K562 (cell line): ENCODE results near the gene MLX. TPM values are rescaled to one million over a fixed set of nuclear protein-coding genes. Genes with fewer than 3 reads are reported as not detected.

Experiments
- ARID3A ChIP-seq: IDR thresholded peaks from 2 replicates; pipeline ENCODE4 v1.6.1; 2012; ENCODE audit warnings: low read depth, low read length, improper control_type of control experiment, borderline replicate concordance
- CBX1 ChIP-seq: sonication (generic); IDR thresholded peaks from 2 replicates; pipeline ENCODE4 v1.6.1; 2016; ENCODE audit warnings: antibody characterized with exemption, low read depth, mild to moderate bottlenecking
- CREB3 ChIP-seq: fragments of 450-650 bp; conservative IDR thresholded peaks from 2 replicates; pipeline ENCODE4 v1.6.1; 2016; ENCODE audit warnings: missing genetic modification characterization, low read depth, mild to moderate bottlenecking, missing compliant biosample characterization, moderate library complexity
- DEAF1 ChIP-seq: fragments of 450-650 bp; formaldehyde crosslinking; IDR thresholded peaks from 2 replicates; pipeline ENCODE4 v1.4.0; 2020; ENCODE audit warnings: mild to moderate bottlenecking, moderate library complexity
- DIDO1 ChIP-seq: fragments of 450-650 bp; IDR thresholded peaks from 2 replicates; pipeline ENCODE4 v1.6.1; 2016; ENCODE audit warnings: low read depth, missing biosample characterization, missing genetic modification characterization
- GATAD2B ChIP-seq: fragments of 450-650 bp; IDR thresholded peaks from 2 replicates; pipeline ENCODE4 v1.6.1; 2017; ENCODE audit warnings: mild to moderate bottlenecking, borderline replicate concordance
- HES1 ChIP-seq: fragments of 450-650 bp; IDR thresholded peaks from 2 replicates; pipeline ENCODE4 v1.6.1; 2016; ENCODE audit warnings: low read depth, mild to moderate bottlenecking, moderate library complexity
- MEF2A ChIP-seq: IDR thresholded peaks from 2 replicates; pipeline ENCODE4 v1.6.1; 2011; ENCODE audit warnings: low read depth, mild to moderate bottlenecking, low read length, moderate library complexity; ENCODE audit not compliant: control insufficient read depth
- PURB ChIP-seq: sonication (generic); formaldehyde crosslinking; IDR thresholded peaks from 2 replicates; pipeline ENCODE4 v1.9.0; 2021; ENCODE audit warnings: low read depth, mild to moderate bottlenecking, missing genetic modification reagents
- SMAD3 ChIP-seq: fragments of 450-650 bp; formaldehyde crosslinking; conservative IDR thresholded peaks from 2 replicates; pipeline ENCODE4 v1.4.0; 2020; ENCODE audit warnings: mild to moderate bottlenecking
- SRSF9 ChIP-seq: fragments of 200-400 bp; formaldehyde crosslinking; IDR thresholded peaks from 2 replicates; pipeline ENCODE4 v1.6.1; 2017; ENCODE audit warnings: low read depth, low read length, borderline replicate concordance
- TAF1 ChIP-seq: IDR thresholded peaks from 2 replicates; pipeline ENCODE4 v1.6.1; 2011; ENCODE audit warnings: mild to moderate bottlenecking, low read length, moderate library complexity; ENCODE audit not compliant: insufficient read depth, control insufficient read depth, severe bottlenecking; ENCODE audit errors: extremely low read depth
- TCF7 ChIP-seq: sonication (generic); IDR thresholded peaks from 2 replicates; pipeline ENCODE4 v1.6.1; 2016; ENCODE audit warnings: antibody characterized with exemption, borderline replicate concordance
- XRCC3 ChIP-seq: fragments of 450-650 bp; IDR thresholded peaks from 2 replicates; pipeline ENCODE4 v1.6.1; 2017; ENCODE audit warnings: mild to moderate bottlenecking, moderate library complexity
- ZNF197 ChIP-seq: fragments of 200-800 bp; sonication (Bioruptor generic); IDR thresholded peaks from 2 replicates; pipeline ENCODE4 v1.6.1; 2016; ENCODE audit warnings: low read depth, missing genetic modification characterization, missing compliant biosample characterization
- ZNF384 ChIP-seq: IDR thresholded peaks from 2 replicates; pipeline ENCODE4 v1.6.1; 2012; ENCODE audit warnings: low read depth, low read length, improper control_type of control experiment
- ZNF449 ChIP-seq: fragments of 250-450 bp; sonication (Bioruptor Pico); IDR thresholded peaks from 2 replicates; pipeline ENCODE4 v1.8.0; 2022; ENCODE audit warnings: moderate library complexity, mild to moderate bottlenecking, inconsistent platforms
- ZNF785 ChIP-seq: fragments of 250-450 bp; sonication (Bioruptor Pico); IDR thresholded peaks from 2 replicates; pipeline ENCODE4 v1.4.0; 2020; ENCODE audit warnings: mild to moderate bottlenecking
- polyA plus RNA-seq, 8 experiments: library from polyadenylated mRNA; depleted of rRNA in 4 of 8; stranded (reverse) in 5 of 8; unstranded in 3 of 8; fragments of >200 nt; fragmentation: Nextera tagmentation in 2 of 8; fragmentation: Illumina TruSeq in 1 of 8; extraction: Ambion mirVana in 2 of 8; extraction: Trizol in 1 of 8; gene quantifications; 2 replicates each; pipeline versions ENCODE4 v1.2.1 to v1.2.3, GENCODE V29; 2011 to 2014; ENCODE audit warnings: inconsistent platforms in 1 of 8, missing spikeins in 1 of 8
- total RNA-seq, 7 experiments: library from RNA; depleted of rRNA in 6 of 7; stranded (reverse); fragments of >200 nt in 6 of 7; fragmentation: Illumina TruSeq in 2 of 7; extraction: Trizol in 2 of 7; gene quantifications; 2 replicates each; pipeline versions ENCODE4 v1.2.1 to v1.2.3, GENCODE V29; 2011 to 2021; ENCODE audit warnings: low replicate concordance in 1 of 7

Gene MLX
- total and polyA plus RNA-seq, 9 of the 15 experiments (the other 6 are each of a cell fraction or from before 2014, with no cell fraction given): 42.9 to 100 (median 58.9) TPM

- no peak for TF ChIP-seq ZNF449 (CRISPR knock-in tag)
- TF ChIP-seq ZNF384: 0 out of 2 replicates have a peak, but pooled peaks have one; percentile 14
- TF ChIP-seq SMAD3: no peak
- TF ChIP-seq MEF2A: no peak
- TF ChIP-seq HES1: no peak; the same call in 1 of the 2 replicates
- TF ChIP-seq GATAD2B: no peak
- peak; percentile 23 for TF ChIP-seq TAF1
- no peak for TF ChIP-seq CREB3 (tag)
- TF ChIP-seq PURB (CRISPR knock-in tag): no peak
- peak; percentile 57; the same call in 1 of the 2 replicates for TF ChIP-seq CBX1
- no peak for TF ChIP-seq DEAF1 (CRISPR knock-in tag)
- TF ChIP-seq ZNF785 (CRISPR knock-in tag): no peak
- TF ChIP-seq ZNF197: no peak
- no peak for TF ChIP-seq DIDO1
- TF ChIP-seq XRCC3: no peak
- TF ChIP-seq SRSF9: no peak
- TF ChIP-seq TCF7: no peak
- TF ChIP-seq ARID3A: no peak
Observed at GRCh38 chr17:42553161-42553818, 13.6 kb upstream of the MLX start (continued).
